Muscle layer of colon (tissue), 2 donors: ENCODE results near the gene MKLN1.

Experiments used
- H3K27ac ChIP-seq: one replicate; pipeline ENCODE4 v1.7.0; 2013; ENCODE audit warnings: low read depth, mild to moderate bottlenecking, low read length, moderate library complexity
- H3K27me3 ChIP-seq, 2 donors: one replicate each; pipeline ENCODE4 v1.7.0; 2013; ENCODE audit warnings: low read length in 2 of 2, mild to moderate bottlenecking in 2 of 2; ENCODE audit not compliant: insufficient read depth in 2 of 2, control insufficient read depth in 1 of 2
- H3K36me3 ChIP-seq: one replicate; pipeline ENCODE4 v1.7.0; 2013; ENCODE audit warnings: mild to moderate bottlenecking, low read length; ENCODE audit not compliant: insufficient read depth
- H3K4me1 ChIP-seq: one replicate; pipeline ENCODE4 v1.7.0; 2013; ENCODE audit warnings: mild to moderate bottlenecking, low read length; ENCODE audit not compliant: insufficient read depth
- H3K4me3 ChIP-seq, 2 donors: one replicate each; pipeline ENCODE4 v1.7.0; 2013; ENCODE audit warnings: low read length in 2 of 2, low read depth in 1 of 2, mild to moderate bottlenecking in 1 of 2, moderate library complexity in 1 of 2
- H3K9ac ChIP-seq: one replicate; pipeline ENCODE4 v1.7.0; 2013; ENCODE audit warnings: low read length
- H3K9me3 ChIP-seq: one replicate; pipeline ENCODE4 v1.7.0; 2013; ENCODE audit warnings: mild to moderate bottlenecking, low read length
- donor health status: abdominal sarcoma.
- donor health status: Adenocarcinoma of cecum.

Gene MKLN1

DNA sequence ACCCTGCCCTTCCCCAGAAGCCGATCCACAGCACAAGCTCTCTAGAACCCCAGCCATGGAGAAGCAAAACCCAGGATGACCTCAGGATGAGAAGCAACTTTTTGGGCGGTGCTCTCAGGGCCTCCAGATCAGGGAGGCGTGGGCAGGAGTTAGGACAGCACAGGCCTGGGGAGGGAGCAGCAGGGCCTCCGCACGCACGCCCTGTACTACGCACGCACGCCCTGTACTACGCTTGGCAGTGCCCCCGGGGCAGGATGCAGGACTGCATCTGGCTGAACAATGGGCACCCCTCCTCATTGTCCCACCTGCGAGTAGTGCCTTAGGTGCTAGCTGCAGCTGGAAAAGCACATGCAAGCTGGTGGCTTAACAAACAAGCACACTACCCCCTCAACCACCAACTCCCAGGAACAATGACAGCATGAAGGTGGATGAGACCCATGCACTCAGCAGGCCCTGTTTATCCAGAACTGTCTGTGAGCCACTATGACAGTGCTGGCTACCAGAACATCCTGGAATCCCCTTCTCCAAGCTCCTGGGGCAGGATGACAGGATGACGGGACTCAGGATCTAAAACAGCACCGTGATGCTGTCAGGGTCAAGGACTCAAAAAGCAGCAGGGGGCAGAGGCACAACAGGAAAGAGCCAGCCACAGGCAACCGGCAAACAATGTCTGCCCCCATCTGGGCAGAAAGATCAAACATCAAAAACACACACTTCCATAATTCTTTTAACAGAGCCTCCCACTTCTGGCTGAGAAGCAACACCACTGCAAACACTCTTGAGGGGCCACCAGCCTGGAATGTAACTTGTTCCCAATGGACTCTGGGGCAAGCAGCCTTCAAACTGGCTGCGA lies 217.0 kb downstream of the MKLN1 start:
- H3K9me3 ChIP-seq = no peaks in the 10 kb centered on the region
- no peak overlapping the region for H3K4me3 ChIP-seq
- no peak overlapping the region for H3K27ac ChIP-seq
- no peaks in the 10 kb centered on the region for H3K27me3 ChIP-seq
- no peak overlapping the region for H3K9ac ChIP-seq
- H3K4me1 ChIP-seq = peaks cover 42% of the 10 kb centered on the region
- no peaks in the 10 kb centered on the region for H3K36me3 ChIP-seq

DNA sequence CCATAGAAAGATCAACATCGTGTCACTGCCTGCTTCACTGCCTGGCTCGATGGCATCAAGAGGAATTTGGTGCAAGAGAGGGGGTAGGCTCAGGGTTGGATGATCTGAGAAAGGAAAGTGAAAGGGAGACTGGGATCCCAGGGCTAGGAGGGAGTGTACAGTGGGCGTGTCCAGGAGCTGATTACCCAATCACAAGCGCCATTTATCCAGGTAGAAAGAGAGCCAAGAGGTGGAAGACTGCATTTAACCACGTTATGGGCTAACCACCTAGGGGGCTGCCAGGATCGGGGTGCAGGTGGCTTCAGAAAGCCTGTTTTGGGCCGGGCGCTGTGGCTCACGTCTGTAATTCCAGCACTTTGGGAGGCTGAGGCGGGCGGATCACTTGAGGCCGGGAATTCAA lies 218.4 kb downstream of the MKLN1 start:
- Histone ChIP-seq H3K9me3 (no peaks in the 10 kb centered on the region), H3K9ac (no peak overlapping the region), H3K4me1 (peaks cover 33% of the 10 kb centered on the region), H3K27ac (no peak overlapping the region), H3K4me3 (no peak overlapping the region), H3K36me3 (no peaks in the 10 kb centered on the region), H3K27me3 (no peaks in the 10 kb centered on the region)
